IPS-NIHi7 (cell line): Measurements from ENCODE around the gene C19orf38.

Experiments used
- DNase-seq: peaks from one replicate; pipeline ENCODE4 v3.0.0; 2012; ENCODE audit warnings: mixed read lengths; ENCODE audit errors: extremely low spot score

The C19orf38 gene

DNA sequence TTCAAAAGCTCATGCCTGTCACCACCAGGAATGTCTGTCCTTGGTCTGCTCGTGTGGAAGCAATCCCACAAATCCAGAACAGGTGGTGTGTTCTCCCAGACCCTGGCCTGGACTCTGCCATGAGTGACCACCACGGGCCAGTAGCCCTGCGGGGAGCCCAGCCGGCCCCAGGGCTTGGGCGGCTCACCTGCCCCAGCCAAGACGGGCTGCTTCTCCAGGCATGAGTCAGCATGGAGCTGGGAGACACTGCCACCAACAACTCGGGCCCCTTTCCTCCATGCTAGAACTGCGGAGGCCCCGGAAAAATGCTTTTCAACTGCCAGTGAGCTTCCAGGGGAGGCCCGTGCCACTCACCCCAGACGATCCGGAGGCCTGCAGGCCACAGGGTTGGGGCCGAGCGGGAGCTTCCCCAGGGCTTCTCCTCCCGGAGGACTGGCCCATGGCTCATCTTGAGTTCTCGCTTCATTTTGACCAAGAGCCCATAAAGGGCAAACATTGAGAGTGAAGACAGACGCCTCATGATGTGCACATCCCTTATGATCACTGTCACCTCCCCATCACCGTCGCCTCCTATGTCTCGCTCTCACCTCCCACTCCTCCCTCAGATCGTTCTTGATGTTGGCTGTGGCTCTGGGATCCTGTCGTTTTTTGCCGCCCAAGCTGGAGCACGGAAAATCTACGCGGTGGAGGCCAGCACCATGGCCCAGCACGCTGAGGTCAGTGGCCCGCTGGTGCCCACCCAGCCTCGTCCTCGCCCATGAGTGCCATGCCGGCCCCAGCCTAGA, 63.6 kb downstream of the C19orf38 start:
- DNase-seq, result no peak

DNA sequence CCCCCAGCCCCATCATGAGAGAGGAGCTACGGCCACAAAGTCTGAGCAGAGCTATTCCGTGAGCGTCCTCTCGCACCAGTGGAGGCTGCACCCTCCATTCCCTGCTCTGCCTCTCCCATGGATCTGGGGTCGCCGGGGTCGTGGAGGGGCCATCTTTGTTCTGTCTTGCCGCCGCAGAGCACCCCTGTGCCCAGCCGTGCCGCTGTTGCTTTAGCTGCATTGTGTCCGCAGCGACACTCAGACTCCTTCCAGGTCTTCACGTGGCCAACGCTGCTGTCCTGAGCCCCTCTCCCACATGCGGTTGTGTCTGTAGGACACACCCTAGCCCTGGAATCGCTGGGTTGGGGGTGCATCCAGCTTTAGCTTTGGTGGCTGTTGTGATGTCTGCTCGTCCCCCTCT, 64.4 kb downstream of the C19orf38 start:
- DNase-seq, result no peak

DNA sequence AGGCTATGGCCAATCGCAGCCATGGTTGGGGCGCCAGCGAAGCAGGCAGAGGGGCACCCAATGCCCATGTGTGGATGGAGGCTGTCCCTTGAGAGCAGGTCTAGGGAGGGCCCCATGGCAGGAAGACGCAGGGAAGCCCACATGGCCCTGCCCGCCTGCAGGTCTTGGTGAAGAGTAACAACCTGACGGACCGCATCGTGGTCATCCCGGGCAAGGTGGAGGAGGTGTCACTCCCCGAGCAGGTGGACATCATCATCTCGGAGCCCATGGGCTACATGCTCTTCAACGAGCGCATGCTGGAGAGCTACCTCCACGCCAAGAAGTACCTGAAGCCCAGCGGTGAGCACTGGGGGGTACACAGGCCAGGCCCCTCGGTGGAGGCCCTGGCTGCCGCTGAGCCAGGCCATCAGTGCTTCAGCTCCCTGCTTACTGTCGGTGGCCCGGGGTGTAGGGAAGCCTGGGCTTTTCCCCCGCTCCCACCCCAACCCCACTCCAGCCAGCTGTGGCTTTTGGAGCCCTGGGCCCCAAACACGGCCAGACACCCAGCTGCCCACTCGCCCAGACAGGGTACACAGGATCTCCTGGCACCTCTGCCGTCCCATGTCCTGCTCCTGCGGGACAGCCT, 65.6 kb downstream of the C19orf38 start:
- no peak for DNase-seq

DNA sequence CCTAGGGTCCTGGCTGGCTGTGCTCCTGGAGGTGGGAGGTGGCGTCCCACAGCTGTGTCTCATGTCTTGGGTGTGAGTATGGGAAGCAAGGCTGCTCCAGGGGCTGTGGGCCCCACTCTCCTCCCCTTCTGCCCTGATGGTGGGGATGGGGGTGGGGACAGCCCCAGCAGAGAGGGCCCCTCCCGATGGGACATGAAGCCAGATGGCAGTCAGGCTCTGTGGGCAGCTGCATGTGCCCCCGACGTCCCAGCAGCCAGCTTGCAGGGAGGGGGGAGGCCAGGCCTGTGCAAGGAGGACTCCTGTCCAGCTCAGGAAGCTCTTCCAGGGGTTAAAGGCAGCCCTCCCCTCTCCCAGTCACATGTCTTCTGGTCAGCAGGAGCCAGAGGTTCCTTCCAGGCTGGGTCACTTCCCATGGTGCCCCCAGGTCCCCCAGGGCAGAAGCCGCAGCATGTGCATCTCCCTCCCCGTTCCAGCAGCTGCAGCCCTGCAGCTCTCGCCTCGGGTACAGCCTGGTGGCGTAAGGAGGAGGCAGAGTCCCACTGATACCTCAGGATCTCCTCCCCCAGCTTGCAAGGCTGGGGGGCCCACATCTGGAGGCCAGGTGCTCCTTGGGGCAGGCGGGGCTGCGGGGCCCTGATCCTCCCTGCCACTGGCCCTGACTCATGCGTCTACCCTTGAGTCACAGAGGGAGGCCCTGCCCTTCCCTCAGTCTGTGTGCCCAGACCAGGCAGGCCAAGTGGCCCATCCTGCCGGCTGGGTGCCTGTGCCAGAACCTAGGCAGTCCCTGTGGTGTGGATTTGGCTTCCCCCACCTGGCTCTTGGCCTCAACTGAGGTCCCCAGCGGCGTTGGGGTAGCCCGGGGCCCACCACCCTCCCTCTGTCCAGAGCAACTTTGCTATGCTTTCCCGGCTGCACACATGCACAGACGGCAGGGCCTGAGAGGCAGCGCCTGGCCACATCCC, 67.2 kb downstream of the C19orf38 start:
- no peak for DNase-seq

DNA sequence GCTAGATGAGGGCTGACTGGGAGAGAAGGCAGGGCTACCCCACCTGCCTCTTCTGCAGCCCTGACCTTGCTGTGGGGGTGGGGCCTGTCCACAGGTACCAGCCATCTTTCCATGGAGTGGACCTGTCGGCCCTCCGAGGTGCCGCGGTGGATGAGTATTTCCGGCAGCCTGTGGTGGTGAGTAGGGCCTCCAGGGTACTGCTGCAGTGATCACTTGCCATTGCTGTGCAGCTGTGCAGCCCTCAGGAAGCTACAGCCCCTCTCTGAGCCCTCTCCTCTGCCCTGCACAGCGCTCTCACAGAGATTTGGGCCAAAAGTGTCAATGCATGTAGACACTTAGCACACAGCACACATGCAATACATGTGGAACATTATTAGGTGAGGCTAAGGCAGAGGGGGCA, 68.4 kb downstream of the C19orf38 start:
- DNase-seq, result no peak

DNA sequence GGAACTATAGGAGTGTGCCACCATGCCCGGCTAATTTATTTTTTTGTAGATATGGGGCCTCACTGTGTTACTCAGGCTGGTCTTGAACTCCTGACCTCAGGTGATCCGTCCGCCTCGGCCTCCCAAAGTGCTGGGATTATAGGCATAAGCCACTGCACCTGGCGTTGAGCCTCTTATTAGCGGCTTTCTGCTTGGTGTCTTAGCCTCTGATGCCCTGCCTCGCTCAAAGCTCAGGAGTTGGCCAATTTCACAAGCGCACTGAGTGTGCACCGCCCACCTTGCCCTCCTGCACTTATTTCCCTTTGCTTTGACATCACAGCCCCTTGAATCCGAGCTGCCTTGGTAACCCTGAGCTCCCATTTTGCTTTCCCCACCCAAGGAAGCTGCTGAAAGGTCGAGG, 70.1 kb downstream of the C19orf38 start:
- DNase-seq, result no peak
